ENCODE measurements around the gene CDH24.
A peak's percentile ranks its signal among the peaks of the same experiment; 100 is the strongest.

CDH24 gene

GRCh38 chr14:23060536-23061260, 3.4 kb upstream of the CDH24 start:
- DNase-seq: no peak

DNA sequence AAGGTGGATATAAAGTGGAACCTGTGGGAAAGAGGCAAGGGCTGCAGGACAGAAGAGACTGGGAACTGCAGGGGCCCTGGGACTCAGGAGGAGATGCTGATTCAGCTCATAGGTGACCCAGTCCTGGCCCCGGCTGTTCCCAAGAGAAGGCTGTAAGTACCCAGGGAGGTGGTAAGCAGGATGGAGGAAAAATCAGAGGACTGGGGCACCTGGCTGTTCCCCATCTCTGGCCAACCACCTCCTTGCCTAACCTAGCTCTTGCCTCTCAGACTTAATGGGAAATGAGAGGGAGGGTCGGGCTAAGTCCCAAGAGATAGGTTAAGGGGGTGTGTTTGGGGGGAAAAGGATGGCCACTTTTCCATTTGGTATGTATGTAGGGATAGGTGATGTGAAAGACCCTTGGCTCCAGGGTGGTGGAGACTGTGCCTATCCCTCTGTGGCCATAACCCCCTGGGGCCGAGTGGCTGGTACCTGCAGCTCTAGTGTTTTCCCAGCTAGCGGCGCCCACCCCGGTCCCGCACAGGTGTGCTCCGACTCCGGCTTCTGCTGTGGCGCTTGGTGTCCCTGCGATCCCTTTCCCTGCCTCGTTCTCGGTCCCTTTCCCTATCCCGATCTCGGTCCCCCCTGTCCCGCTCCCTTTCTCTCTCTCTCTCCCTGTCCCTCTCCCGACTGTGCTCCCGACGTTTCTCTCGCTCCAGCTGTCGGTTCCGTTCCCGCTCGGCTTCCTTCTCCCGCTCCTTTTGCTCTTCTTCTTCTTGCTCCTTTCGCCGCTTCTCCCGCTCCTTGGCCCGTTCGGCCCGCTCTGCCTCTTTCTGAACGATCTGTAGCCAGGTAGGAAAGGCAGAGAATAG, 1.6 kb upstream of the CDH24 start:
- DNase-seq: no peak

DNA sequence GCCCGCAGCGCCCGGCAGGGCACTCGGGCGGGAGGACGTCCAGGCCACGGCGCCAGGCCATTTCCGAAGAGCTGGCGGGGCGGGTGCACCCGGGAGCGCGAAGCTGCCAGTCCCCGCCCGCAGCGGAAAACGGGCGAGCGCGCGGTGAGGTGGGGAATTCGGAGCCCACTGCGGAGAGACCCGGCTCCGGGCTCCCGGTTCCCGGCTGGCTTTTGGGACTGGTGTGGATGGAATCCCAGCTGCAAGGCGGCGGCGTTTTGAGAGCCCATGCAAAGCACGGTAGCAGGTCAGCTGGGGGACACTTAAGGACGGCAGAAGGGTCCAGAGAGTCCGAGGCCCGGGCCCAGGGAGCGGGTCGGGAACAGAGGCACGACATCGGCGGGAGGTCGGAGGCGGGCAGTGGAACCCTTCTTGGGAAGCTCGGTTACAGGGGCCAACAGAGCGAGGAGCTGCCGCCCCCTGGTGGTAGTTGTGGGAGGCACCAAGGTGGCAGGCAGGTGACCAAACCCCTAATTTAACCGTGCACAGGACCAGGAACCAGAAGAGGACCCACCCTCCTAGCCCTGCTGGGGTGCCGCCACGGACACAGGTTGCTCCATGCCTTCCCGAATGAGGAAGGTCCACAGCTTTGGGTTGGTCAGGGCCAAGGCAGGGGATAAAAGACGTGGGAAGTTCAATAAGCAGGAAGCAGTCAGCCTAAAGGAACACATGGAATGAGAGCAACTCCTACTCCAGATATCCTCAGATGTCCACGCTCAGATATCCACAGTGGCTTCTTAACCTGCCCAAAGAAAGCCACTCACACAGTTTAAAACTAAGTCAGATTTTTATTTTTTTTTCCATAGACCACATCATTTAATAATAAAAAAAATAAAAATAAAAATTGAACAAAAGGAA, 685 bp upstream of the CDH24 start:
- DNase-seq: peak; percentile 84

DNA sequence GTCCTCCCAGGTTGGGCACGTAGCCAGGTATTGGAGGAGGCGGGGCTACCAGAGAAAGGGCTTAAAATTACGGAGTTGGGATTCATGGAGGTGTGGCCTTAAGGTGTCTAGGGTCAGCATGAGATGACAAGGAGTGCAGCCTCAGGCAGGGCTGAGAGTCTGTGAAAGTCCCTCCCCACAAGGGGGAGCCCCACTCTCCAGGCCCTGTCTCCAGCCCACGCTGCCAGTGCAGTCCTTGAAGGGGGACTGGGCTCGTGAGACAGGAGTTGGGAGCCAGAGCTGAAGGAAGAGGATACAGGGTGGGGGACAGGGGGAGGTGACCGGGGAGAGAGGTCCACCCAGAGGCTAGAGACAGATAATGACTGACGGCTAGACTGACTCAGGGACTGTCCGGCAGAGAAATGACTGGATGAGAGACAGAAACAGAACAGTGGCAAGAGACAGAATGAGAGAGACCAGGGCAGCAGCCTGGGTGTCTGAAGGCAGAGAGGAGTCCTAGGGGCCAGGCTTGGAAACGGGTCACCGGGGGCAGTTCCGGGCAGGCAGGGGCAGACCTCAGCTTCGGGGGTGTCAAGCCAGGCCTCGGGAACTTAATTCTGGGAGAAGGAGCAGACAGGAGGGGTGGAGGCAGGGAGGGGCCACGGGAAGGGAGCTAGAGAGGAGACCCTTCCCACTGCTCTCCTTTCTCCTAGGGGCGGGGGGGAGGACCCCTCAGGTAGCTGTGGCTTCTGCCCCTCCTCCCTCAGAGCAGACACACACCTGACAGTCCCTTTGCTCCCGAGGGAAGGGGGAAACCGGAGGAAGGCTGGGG, 970 bp downstream of the CDH24 start:
- DNase-seq: peak; percentile 64

GRCh38 chr14:23055621-23056144, 1.6 kb downstream of the CDH24 start:
- no peak for DNase-seq

- DNase-seq: no peak
These were observed 2.2 kb downstream of the CDH24 start for GRCh38 chr14:23055147-23055550.

- DNase-seq: no peak
These were observed 3.1 kb downstream of the CDH24 start for GRCh38 chr14:23054000-23054811.

GRCh38 chr14:23053426-23053825, 3.9 kb downstream of the CDH24 start:
- DNase-seq: no peak

DNA sequence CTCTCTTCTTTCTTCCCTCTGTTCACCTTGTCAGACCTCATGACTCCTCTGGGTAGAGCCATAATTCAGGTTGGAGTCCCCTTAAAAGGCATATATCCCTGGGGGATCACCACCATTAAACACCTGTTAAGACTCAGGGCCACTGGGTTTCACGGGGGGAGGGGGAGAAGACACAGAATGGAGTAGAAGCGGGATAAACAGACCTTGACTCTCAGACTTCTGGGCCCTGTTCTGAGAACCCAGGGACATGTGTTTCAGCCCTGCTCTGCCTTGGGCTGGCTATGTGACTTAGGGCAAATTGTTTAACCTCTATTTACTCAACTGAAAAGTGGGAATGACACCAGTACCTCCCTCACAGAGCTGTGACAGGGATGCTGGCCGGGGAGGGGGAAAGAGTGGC, 4.6 kb downstream of the CDH24 start:
- no peak for DNase-seq

DNA sequence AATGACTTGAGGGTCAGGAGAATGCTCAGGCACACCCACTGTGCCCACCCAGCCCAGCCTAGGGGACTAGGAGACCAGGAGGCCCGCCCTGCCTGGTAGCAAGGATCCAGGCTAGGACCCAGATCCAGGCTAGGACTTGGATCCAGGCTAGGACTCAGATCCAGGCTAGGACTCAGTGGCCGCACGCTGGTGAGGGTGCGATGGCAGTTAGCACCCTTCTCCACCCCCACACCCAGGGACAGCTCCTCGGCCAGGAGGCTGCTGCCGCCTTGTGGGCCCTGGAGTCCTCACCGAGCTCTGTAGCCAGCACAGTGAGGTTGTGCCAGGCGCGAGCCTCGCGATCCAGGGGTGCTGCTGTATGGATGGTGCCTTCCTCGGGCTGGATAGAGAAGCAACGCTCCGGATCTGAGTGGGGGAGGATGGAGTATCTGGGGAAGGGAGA, 5.1 kb downstream of the CDH24 start:
- no peak for DNase-seq

- no peak for DNase-seq
These were observed 5.9 kb downstream of the CDH24 start for GRCh38 chr14:23051141-23052057.

DNA sequence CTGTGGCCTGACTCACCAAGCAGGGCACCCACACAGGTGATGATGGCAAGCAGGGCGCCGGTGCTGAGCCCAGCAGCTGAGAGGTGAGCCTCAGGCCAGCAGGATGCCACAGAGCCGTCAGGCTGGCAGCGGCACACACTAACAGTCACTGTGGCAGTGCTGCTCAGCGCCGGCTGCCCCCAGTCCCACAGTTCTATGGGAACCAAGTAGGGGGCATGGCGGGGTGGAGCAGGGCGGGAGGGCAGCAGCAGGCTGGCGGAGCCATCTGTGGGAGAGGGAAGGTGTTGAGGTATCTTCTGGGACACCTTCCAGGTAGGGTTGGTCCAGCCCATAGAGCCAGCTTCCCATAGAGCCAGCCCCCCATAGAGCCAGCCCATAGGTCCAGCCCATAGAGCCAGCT, 8.3 kb downstream of the CDH24 start:
- DNase-seq: no peak

GRCh38 chr14:23047751-23048693, 9.3 kb downstream of the CDH24 start:
- DNase-seq: no peak

DNA sequence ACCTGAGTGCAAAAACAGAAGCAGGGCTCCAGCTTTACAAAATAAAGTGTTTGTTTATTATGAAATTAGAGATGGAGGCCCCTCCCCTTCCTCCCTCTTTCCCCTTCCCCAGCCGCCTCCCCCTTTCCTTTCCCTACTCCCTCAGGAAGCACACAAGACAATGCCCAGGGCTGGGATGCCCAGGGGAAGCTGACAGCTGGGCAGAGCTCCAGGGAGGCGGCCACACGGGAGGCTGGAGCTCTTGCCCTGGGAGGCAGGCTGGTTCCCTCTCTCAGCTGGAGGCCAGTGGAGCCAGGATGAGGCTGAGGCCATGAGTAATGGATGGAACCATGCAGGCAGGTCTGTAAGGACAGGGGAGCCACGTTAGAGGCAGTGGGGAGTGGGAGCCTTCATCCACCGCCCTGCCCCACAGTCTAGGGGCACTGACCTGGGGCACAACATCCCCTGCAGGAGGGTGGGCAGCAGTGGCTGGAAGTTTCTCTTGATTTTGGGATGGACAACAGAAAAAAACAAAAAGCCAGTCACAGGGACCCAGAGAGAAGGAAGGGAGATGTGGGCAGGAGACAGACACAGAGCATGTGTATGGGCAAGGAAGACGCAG, 10.2 kb downstream of the CDH24 start:
- no peak for DNase-seq

DNA sequence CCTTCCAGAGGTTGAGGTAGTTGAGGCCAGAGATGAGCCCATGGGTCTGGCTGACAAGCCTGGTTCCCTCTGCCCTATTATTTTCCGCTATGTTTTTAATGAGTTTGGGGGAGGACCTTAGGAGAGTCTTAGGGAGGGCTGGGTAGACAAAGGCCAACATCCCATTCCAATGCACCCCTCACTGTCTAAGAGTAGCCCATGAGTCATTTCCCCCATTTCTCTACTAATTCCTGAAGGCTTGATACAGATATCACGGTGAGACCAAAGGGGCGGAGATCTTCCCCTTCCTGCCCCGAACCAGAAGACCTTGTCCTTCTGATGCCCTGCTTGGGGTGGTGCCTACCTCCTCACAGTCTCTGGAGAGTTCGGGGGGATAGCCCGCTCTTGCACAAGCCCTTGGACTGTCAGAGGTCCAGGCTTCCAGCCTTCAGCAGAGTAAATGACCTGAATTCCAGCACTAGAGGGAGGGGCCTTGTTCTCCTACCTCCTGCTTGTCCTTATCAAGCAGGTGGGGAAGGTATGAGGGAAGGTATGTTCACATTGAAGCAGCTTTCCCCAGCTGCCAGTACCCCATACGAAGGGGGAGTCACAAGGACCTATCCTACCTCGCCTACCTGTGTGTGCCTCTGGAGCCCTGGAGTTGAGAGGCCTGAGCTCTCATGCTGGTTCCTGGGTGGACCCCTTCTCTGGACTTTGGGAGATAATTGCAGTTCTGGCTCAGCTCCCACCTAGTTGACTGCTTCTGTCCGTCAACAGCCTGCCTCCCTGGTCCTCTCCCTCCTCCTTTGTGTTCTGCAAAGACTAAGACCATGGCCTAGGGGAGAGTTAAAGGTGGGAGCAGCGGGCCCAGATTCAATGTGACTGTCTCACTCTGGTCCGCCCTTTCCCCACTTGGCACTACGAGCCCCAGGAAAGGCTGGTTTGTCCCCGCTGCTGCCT, 11.6 kb downstream of the CDH24 start:
- DNase-seq: no peak

DNA sequence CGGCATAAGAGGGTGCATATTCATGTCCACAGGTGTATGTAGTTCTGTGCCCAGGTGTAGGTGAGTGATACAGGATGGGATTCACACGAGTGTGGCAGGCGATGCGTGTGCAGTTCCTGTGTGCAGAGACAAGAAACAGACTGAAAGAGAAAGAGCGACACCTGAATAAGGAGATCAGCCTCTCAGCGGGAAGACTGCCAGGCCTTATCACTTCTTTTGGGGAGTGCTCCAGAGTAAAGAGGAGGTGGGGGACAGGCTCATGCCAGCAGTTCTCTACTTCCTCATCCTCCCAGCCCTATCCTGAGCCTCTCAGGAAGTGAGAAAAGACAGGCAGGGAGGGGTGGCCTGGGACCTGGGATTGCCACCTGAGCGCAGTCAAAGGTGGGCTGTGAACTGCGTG, 12.5 kb downstream of the CDH24 start:
- no peak for DNase-seq

DNA sequence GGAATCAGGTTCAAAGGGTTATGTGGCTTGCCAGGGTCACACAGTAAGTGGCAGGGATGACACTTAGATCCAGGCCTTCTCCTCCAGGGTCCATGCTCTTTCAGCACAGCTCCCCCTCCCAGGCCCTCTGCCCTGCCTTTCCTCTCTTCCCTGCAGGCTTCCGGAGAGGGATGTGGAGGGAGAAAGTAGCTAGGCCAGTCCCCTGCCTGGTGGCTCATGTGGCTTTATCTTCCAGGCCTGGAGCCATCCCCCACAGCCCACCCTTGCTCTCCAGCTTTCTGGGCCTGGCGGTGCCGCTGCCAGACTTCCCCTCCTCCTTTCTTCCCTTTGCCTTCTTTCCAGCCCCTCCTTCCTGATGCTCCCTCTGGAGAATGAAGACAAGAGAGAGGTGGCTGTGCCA, 13.6 kb downstream of the CDH24 start:
- no peak for DNase-seq
